Heart left ventricle (tissue), 13 donors: ENCODE data around the gene MYO1G.
A peak's percentile ranks its signal among the peaks of the same experiment; 100 is the strongest.

Source experiments
- CTCF ChIP-seq, 12 donors: fragments of 200-600 bp; sonication (generic) in 4 of 12; IDR thresholded peaks; one replicate each; pipeline versions ENCODE4 v1.5.0 to v1.8.0; 2018 to 2022; ENCODE audit warnings: antibody characterized with exemption in 12 of 12, mild to moderate bottlenecking in 5 of 12
- POLR2A ChIP-seq, 2 donors: fragments of 450-650 bp; IDR thresholded peaks; one replicate each; pipeline ENCODE4 v1.6.1; 2017; ENCODE audit warnings: antibody characterized with exemption in 2 of 2, mild to moderate bottlenecking in 2 of 2, moderate library complexity in 2 of 2
- donor health status: ischemic (EF 13 %, LVEDD 7.1; RV severe dilation, severe dysfunction).
- donor health status: DM: no; HTN: yes; CAD: no.
- donor health status: DM: no; HTN: no; CAD: no.
- donor health status: ischemic (EF 25% LVEDD 6.9; RV normal size, moderate dysfunction).
- donor health status: ischemic (EF 25% LVEDD 5.7; RV mildly dilated, moderate dysfunction).
- donor health status: ischemic (EF 35%, LVEDD 5.7; RV mildly dilated, moderate dysfunction).
- donor health status: nonischemic (EF 11% LVEDD 7.7; RV severe dilation, severe dysfunction).
- donor health status: DM: yes; HTN: yes; CAD: no.
- donor health status: PGD.
- donor health status: ischemic (EF 29% LVEDD 5.4; RV normal size, mild dysfunction).
- donor health status: nonischemic (EF 23%, LVEDD 6.1; RV moderate dilation, normal function).

GRCh38 chr7:44921607-44922350 lies 57.0 kb downstream of the MYO1G start:
- TF ChIP-seq CTCF (IDR thresholded peaks at IDR 0.05) (peak; percentile 79 to 96 (median 88)), POLR2A (IDR thresholded peaks at IDR 0.05) (no peak)
